GM18520 (cell line): Measurements from ENCODE around the gene CRYGS.

ENCODE experiments used
- ATAC-seq: cut with Tn5 transposase; IDR thresholded peaks from one replicate; pipeline ENCODE4 v1.9.1; 2021; ENCODE audit not compliant: unreplicated experiment

Gene CRYGS

DNA sequence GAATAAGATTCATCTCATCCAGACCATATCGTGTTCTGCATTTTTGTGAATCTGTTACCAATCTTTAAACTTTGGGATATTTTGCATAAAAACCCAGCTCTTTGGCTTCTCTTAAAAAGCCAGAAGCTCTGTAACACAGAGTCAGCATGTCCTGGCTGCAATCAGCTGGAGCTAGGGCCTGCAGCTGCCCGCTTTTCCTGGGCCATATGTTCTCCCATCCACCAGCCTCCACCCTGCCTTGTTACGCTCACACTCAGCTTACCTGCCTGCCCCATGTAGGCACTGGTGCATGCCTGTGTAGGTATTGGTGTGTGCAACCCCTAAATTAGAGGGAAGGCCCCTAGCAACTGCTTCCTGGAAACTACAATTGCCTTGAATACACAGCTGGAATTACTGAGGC is 48.2 kb downstream of the CRYGS start:
- no peak for ATAC-seq

- no peak for ATAC-seq
Observed at GRCh38 chr3:186493525-186494255, 50.5 kb downstream of the CRYGS start.

GRCh38 chr3:186492385-186492984 is 51.7 kb downstream of the CRYGS start:
- no peak for ATAC-seq

- ATAC-seq, result no peak
Observed at GRCh38 chr3:186489507-186489906, 54.7 kb downstream of the CRYGS start.
